HuH-7.5 (cell line): ENCODE results near the gene TMEM11.
"Not testable (repeated sequence)": the region's sequence is repeated elsewhere in the genome, so short reads cannot be mapped to it uniquely, and the experiment has no call there.

Source experiments
- DNase-seq: peaks from one replicate; pipeline ENCODE4 v3.0.0; 2011; ENCODE audit warnings: low spot score

TMEM11 gene

DNA sequence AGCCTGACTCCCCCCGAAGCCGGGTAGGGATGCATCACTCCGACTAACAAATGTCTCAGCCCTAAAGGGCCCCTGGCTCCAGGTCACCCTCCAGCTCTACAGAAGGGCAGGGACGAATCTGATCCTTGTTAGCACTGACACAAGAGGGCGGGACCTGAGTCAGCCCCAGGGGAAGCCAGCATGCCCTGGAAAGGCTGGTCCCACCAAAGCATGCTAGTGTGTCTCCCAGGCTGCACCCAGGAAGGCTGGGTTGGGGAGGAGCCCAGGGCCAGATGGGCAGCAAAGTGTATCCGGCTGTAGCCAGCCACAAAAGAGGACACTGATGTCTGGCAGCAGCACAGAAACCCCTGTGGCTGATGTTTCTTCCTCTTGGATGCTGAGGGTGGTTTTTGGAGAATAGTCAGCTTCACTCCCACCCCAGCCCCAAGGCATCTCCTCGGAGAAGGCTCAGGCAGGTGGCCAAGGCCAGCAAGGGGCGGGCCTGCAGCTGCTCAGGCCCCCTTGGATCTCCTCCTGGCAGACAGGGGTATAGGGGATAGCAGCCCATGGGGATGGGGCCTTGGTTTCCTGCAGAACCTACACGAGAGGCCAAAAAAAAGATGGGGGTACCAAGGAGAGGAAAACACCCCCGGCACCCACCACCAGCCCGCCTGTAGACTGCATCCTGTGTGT lies 28.2 kb upstream of the TMEM11 start:
- no peak for DNase-seq

DNA sequence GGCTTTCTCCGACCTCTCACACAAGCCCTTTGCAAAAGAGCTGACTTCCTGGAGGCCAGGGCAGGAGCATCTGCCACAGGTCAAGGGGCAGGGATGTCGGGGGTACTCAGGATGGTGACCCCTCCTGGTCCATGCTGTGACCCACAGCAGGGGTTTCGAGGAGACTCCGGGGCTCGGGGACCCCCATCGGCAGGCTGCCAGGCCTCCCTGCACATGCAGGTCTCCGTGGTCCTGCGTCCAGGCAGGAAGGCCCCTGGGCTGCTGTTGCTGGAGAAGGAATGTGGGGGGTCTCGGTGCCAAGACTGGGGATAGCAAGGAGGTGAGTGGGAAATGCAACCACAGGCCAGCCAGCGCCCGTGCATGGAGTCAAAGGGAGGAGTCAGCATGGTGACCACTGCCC lies 27.6 kb upstream of the TMEM11 start:
- no peak for DNase-seq

DNA sequence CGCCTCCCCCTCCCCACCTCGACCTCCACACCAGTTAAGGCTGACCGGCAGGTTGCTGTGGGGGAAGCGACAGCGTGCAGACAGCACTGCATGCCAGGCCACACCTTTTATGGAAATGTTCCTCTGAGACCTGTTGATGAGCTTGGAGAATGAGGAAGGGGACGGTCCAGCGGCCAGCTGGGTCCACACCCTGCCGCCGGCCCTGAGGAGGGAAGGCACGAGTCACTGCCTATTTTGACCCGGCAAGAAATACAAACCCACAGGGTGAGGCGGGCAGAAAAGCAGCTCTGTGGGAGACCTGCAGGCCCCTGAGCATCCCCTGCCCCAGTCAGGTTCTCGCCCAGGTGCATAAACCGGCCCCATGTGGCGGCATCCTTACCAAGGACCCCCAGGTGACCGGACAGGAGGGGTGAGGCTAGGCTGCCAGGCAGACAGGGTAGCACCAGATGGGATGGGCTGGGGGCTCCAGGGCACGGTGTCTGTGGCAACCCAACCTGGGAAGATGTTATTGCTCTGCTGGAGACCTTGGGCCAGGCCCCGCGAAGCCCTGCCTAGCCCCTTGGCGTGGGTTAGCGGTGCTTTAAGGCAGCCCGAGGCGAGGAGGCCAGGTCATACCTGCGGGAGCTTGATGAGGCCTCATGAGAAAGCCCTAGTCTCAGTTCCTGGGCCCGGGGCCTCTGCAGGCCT lies 26.6 kb upstream of the TMEM11 start:
- no peak for DNase-seq

DNA sequence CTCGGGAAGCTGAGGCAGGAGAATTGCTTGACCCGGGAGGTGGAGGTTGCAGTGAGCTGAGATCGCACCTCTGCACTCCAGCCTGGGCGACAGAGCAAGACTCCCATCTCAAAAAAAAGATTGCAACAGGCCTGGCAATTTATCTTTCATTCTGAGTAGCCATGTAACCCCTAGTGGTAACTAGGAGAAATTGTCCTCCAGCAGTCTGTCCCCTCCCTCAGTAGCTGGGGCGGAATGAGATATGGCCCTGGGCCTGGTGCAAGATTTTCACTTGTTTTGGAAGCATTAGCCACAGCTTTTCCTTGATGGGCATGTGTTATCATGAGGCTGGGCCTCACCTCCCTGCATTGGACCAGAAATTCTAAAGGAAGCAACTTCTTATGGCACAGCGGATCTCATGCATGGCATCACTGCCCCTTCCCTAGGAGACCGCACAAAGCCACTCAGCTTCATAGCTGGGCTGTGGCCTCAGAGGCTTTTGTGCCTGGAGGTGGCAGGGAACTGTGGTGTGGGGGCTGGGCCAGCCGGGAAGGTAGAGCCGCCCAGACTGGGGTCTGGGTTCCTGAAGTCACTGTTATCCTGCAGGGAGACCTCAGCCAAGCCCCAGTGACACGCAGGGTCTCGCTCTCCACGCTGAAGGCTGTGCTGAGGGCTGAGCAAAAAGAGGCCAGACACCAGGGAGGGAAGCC lies 25.9 kb upstream of the TMEM11 start:
- peak; percentile 56 for DNase-seq

DNA sequence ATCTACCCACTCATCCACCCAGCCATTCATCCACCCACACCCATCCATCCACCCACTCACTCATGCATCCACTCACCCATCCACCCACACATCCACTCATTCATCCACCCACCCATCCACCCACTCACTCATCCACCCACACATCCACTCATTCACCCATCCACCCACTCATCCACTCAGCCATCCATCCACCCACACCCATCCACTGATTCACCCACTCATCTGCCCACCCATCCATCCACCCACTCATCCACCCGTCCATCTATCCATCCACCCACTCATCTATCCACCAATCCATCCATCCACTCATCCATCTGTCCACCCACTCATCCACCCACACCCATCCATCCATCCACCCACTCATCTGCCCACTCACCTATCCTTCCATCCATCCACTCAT lies 22.0 kb upstream of the TMEM11 start:
- DNase-seq, result no peak

DNA sequence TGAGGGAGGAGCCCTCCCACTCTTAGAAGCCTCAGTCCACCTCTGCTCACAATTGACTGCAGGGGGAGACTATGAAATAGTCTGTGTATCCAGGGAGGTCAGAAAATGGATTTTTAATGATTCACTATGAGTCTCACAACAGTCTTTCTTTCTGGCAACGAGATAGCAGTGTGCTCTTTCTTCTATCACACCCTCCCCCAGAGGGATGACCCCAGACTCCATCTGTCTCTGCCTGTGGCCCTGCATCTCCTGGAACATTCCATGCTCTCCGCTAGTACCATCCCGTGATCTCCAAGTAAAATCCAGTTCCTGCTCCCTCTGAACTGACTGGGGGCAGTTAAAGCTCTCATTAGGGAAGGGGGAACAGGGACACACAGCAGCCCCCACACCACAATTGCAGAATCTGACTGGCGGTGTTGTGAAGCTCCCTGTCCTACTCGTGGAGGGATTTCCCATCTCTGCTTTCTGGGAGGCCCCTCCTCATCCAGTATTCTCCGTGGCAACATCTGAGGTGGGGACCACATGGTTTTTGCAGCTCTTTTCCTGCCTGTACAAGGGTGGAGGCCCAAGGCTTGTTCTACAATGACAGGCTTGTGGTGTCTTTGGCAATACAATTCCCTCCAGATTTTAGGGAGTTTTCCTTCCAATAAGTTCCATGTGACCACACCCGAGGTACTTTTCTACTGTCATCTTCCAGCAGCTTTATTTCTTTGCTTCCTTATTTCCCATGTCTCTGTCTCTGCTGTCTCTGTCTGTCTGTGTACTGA lies 19.8 kb upstream of the TMEM11 start:
- no peak for DNase-seq

DNA sequence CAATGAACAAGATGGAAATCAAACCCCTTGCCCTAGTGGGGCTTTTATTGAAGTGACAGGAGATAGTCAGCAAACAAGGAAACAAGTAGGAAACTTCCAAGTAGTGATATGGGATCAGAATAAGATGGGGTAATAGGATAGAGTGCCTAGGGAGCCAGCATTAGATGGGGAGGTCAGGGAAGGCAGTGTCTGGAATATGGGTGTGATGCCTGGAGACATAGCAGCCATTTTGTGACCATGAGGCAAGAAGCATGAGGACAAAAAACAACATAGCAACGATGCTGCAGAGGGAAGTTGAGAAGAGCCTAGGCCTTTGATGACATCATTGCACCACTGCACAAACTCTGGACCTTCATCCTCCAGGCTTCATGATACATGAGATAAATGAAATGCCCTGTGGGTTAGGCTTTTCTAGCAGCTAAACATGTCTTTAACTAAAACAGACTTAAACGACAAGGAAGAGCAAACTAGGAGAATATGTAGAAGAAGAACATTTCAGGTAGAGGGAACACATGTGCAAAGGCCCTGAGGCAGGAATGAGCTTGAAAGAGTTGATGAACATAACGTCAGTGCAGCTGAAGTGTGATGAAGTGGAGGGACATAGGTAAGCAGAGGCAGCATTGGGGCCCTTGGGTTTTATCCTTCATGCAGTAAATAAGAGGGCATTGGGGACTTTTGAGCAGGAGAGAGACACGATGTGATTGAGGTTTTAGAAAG lies 18.2 kb upstream of the TMEM11 start:
- DNase-seq, result no peak

DNA sequence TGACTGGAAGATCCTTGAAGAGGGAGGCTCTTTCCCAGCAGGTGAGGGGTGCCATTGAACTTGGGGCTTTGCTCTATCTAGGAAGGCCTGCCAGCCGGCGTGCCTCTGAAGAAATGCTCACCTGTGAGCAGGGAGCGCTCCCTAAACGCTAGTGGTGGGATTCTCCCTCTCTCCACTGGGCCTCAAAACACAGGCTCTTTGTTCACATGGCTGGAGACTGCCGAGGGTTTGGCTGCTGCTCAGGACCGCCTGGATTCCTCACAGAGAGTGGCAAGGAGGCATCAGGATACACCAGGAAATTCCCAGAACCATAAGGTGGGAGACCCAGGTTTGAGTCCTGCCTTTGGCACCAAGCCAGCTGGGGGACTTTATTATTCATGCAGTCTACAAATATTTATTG lies 17.6 kb upstream of the TMEM11 start:
- DNase-seq, result no peak

DNA sequence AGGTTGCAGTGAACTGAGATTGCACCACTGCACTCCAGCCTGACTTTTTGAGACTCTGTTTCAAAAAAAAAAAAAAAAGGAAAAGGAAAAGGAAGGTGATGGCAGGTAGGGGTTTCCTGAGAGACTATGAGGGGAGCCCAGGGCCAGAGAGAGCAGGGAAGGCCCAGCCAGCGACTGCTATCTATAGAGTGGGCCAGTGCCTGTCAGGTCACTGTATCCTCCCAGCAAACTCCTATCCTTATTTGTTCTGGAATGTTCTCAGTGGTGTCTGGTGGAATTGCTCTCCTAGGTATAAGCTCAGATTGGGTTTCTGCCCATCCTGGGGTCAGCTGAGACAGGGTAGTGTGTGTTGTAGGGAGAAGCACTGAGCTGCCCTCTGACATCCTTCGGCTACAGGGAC lies 14.9 kb upstream of the TMEM11 start:
- no peak for DNase-seq

DNA sequence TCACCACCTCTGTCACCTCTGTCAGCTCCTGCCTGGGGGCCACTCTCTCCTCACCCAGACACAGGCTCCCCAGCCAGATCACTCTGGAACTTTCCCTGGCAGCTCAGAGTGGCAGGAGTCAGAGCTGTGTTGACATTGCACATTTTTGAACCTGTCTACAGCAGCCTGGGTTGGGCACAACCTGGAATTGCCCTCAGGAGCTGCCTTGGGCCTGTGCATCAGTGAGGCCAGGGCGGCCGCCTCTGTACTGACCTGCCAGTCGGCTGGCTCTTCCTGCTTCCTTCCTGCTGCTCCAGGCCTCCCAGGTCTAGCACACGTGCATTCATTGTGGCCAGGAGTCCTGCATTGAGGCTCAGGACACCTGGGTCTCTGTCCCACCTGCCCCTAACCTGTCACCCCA lies 14.2 kb upstream of the TMEM11 start:
- no peak for DNase-seq

DNA sequence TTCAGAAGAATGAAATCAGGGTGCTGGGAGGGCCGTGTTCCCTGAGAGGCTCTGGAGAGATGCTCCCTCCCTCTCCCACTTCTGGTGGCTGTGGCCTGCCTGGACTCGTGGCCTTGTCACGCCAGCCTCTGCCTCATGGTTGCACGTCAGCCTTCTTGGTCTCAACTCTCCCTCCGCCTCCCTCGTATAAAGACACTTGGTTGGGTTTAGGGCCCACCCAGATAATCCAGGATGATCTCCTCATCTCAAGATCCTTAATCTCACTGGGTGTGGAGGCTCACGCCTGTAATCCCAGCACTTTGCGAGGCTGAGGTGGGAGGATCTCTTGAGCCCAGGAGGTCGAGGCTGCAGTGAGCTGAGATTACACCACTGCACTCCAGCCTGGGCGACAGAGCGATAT lies 13.3 kb upstream of the TMEM11 start:
- not testable (repeated sequence) for DNase-seq

DNA sequence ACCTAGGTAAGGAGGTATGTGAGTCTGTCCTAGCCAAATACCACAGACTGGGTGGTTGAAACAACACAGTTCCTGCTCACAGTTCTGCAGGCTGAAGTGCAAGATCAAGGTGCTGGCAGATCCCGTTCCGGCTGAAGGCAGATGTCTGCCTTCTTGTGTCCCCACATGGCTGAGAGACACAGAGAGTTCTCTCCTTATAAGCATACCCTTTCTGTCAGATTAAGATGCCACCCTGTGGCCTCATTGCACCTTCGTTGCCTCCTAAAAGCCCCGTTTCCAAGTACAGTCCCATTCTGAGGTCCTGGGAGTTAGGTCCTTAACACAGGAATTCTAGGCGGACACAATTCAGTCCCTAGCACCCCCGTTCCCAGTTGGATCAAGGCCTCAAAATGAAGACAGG lies 9.1 kb upstream of the TMEM11 start:
- no peak for DNase-seq

DNA sequence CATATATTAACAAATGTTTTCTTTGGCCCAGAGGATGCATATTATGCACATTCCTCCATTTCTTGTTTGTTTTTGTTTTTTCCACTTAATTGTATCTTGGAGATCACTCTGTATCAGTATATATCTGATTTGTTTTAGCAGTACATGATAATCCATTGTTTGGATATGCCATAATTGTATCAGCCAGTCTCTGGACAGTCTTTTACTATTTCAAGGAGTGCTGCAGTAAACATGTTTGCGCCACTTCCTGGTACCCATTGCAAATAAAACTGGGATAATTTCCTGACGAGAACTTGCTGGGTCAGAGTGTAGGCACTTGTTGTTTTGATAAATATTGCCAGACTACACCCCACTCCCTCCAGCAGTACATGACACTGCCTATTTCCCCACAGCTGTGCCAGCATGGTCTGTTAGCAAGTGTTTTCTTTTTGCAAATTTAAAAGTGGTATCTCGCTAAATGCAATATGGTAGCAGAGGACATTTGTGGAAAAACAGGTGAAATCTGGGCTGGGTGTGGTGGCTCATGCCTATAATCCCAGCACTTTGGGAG lies 4.9 kb upstream of the TMEM11 start:
- DNase-seq, result no peak

DNA sequence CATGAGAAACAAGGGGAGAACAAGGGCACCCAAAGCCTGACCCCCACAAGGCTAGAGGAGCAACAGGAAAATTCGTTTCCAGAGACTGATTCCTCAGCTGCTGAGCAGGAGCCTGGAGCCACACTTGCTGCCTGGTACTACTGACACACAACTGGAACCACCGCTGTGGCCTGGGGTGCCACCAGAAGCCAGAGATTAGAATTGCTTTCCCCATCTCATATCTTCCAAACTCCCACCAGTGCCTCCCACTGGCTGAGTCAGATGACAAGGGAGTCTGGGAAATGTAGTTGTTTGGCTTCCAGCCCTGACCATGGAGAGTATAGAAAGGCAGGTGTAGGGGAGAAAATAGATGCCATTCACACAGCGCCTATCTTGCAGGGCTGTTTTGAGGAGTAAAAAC lies 4.1 kb upstream of the TMEM11 start:
- no peak for DNase-seq

DNA sequence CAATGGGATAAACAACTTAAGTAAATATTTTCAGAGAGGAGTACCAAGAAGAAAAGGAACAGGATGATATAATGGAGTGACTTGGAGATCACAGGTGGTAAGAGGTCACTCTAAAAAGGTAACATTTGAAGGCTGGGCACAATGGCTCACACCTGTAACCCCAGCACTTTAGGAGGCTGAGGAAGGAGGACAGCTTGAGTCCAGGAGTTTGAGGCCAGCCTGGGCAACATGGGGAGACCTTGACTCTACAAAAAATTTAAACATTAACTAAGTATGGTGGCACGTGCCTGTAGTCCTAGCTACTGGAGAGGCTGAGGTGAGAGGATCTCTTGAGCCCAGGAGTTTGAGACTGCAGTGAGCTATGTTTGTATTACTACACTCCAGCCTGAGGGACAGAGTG lies 3.4 kb upstream of the TMEM11 start:
- DNase-seq, result no peak

DNA sequence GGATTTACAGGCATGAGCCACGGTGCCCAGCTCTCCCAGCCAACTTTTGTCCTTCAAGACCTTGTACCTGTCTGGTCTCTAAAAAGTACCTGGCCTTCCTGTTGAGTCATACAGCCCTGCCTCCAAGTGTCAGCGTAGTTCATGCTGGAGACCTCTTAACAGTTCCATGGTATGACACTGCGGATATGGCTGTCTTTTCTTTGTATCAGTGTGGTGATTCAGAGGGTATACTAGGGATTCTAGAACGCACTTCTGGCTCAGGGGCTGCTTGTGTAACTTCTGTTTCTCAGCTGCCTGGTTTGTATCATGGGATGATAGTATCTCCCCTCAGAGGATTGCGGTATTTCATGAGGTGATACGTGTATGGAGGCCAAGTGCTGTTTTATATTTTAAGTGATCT lies 2.0 kb upstream of the TMEM11 start:
- no peak for DNase-seq

DNA sequence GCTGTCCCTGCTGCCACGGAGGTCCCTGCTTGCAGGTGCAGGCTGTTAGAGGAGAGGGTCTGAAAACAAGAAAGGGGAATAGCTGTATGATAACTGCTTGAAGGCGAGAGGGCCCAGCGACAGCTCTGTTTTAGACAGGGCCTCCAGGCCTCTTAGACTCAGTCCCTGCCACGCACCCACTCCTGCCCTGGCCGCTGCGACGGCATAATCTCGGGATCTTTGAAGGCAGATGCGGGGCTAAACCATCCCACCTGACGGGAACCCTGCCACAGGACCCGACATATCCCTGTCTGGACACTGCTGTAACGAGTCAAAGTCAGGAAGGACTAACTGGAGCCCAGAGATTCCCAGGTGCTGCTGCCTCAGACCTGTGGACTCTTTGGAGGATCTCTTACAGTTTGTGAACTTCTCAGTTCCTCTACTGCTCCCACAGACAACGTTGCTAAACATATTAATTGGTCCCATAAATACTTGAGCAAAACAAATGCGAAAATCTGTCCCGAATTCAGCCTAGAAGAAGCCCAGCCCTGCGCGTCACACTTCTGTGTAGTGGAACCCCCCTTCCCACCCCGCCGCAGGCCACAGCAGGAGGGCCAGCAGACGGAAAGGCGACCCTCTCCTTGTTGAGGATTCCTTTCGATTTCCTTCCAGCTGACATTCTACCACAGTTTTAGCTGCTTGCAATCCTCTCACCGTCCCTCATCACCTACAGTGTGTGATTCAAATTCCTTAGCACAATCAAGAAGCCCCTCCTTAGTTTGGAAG lies 998 bp upstream of the TMEM11 start:
- no peak for DNase-seq

DNA sequence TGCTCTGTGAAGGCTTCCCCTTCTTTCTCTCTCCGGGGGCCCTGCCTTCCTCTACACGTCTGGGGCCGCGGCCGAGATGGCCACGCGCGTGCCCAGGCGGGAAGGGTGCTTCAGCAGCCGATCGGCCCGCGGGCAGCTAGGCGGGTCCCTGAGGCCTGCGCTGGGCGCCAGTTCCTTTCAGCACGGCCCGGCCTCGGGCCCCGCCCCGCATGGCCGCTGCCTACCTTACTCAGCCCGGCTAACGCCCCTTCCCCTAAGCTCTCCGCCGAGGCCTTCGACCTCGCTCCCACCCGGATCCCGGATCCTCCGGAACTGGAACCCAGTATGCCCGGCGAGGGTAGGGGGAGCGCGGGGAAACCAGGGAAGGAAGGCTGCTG lies 335 bp downstream of the TMEM11 start:
- DNase-seq, result peak; percentile 46

DNA sequence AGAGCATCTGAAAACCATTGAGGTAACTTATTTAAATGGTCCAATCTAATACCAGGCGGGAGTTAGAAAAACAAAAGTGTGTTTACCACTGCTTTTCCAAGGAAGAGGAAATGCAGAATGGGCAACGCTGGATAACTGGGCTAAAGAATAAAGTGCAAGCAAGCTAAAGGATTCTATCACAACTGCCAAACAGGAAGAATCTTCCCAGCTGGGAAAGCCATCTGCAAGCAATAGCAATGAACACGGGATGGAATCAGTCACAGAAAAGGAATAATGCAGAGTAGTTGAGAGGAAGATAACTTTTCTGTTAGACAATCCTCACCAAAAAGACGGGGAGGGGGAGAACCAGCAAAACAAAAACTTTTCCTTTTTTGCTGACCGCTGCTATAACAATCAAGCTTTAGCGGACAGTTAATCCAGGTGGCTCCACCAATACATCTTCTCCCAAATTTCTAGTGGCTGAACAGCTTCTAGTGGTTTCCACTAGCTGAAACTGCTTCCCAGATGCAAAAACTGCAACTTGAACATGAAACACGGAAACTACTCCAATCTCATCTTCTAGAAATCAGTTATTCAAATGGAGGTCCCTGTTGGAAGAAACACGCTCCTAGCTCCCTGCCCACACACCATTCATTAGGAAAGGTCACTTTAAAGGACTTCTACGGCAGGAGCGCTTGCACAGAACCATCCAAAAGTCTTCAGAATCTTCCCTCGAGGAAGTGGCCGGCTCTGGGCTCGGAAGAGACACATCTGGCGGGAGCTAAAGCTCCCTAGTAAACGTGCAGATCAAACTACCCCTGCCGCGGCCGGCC lies 929 bp downstream of the TMEM11 start:
- no peak for DNase-seq

DNA sequence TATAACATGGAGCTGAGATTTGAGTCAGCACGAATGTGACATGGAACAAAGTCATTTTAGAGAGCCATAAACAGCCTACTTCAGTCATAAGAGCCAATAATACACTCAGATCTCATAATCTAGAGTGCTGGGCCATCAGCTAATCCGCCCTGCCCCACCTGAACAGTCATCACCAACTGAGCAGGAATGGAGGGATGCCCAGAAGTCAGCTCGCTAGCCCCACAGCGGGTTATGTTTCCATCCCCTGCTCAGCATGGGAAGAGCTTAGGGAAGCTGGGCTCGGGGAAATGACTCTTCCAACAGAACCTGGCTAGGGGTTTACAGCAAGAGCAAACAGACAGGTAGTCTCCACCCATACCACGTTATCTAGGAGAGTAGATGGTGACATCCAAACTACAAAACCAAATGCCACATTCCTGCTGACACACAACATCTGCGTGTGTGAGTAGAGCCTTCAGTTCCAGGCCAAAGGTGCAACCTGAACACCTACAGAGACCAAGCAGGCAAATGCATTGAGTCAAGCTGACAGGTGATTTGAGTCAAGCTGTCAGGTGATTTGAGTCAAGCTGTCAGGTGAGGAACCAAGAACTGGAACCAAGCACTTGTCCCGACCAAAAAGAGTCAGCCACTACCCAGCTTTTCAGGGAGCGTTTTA lies 2.0 kb downstream of the TMEM11 start:
- DNase-seq, result no peak
